Keratinocyte (primary cell): ENCODE measurements around the gene RGMA.

Experiments
- EZH2 ChIP-seq: IDR thresholded peaks from one replicate; pipeline ENCODE4 v1.6.1; 2012; ENCODE audit warnings: inconsistent platforms, mild to moderate bottlenecking, low read length, moderate library complexity
- TF ChIP-seq, protein P1 (sequence below), 3 experiments: IDR thresholded peaks in 1 of 3; conservative IDR thresholded peaks in 1 of 3; optimal IDR thresholded peaks in 1 of 3; 2 replicates in 2 of 3; 3 replicates in 1 of 3; pipeline versions ENCODE3 to v1.5.1; 2011; ENCODE audit warnings: low read length in 3 of 3, mild to moderate bottlenecking in 3 of 3, moderate library complexity in 2 of 3, control low read depth in 1 of 3, inconsistent platforms in 1 of 3; ENCODE audit not compliant: insufficient read depth in 2 of 3; ENCODE audit errors: extremely low read depth in 1 of 3

GRCh38 chr15:93043621-93044300, 45.2 kb downstream of the RGMA start:
- TF ChIP-seq, protein P1, sequence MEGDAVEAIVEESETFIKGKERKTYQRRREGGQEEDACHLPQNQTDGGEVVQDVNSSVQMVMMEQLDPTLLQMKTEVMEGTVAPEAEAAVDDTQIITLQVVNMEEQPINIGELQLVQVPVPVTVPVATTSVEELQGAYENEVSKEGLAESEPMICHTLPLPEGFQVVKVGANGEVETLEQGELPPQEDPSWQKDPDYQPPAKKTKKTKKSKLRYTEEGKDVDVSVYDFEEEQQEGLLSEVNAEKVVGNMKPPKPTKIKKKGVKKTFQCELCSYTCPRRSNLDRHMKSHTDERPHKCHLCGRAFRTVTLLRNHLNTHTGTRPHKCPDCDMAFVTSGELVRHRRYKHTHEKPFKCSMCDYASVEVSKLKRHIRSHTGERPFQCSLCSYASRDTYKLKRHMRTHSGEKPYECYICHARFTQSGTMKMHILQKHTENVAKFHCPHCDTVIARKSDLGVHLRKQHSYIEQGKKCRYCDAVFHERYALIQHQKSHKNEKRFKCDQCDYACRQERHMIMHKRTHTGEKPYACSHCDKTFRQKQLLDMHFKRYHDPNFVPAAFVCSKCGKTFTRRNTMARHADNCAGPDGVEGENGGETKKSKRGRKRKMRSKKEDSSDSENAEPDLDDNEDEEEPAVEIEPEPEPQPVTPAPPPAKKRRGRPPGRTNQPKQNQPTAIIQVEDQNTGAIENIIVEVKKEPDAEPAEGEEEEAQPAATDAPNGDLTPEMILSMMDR (optimal IDR thresholded peaks at IDR 0.05 in 1 of 3, IDR thresholded peaks at IDR 0.05 in 1 of 3, conservative IDR thresholded peaks at IDR 0.05 in 1 of 3; ENCODE audit: extremely low read depth in 1 of 3, insufficient read depth in 2 of 3, low read length in 3 of 3) = no peak
- TF ChIP-seq EZH2 = no peak
